Measurements from ENCODE around the gene BRMS1L.

GRCh38 chr14:35818346-35819115 lies 7.6 kb upstream of the BRMS1L start:
- no peak for TF ChIP-seq CBX5 (IDR thresholded peaks at IDR 0.05; ENCODE audit: borderline replicate concordance, low read depth)
- TF ChIP-seq SREBF1 (IDR thresholded peaks at IDR 0.05; ENCODE audit: borderline replicate concordance, low read depth, low read length) = no peak
- no peak for TF ChIP-seq ZNF778 (CRISPR knock-in tag; IDR thresholded peaks at IDR 0.05)
- TF ChIP-seq, protein P1, sequence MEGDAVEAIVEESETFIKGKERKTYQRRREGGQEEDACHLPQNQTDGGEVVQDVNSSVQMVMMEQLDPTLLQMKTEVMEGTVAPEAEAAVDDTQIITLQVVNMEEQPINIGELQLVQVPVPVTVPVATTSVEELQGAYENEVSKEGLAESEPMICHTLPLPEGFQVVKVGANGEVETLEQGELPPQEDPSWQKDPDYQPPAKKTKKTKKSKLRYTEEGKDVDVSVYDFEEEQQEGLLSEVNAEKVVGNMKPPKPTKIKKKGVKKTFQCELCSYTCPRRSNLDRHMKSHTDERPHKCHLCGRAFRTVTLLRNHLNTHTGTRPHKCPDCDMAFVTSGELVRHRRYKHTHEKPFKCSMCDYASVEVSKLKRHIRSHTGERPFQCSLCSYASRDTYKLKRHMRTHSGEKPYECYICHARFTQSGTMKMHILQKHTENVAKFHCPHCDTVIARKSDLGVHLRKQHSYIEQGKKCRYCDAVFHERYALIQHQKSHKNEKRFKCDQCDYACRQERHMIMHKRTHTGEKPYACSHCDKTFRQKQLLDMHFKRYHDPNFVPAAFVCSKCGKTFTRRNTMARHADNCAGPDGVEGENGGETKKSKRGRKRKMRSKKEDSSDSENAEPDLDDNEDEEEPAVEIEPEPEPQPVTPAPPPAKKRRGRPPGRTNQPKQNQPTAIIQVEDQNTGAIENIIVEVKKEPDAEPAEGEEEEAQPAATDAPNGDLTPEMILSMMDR (IDR thresholded peaks at IDR 0.05 in 2 of 3, conservative IDR thresholded peaks at IDR 0.05 in 1 of 3; ENCODE audit: insufficient read depth in 2 of 3, low read depth in 1 of 3, low read length in 3 of 3) = peak; percentile 46 to 69 (median 56); a peak in 5 of 6 replicates
- TF ChIP-seq STAT6 (CRISPR knock-in tag; IDR thresholded peaks at IDR 0.05) = no peak
- no peak for TF ChIP-seq CBX8 (IDR thresholded peaks at IDR 0.05; ENCODE audit: borderline replicate concordance, extremely low read depth, low read depth, low read length, poor library complexity, severe bottlenecking)

All from K562 (cell line).